LHCN-M2 (cell line): ENCODE measurements around the gene TAX1BP3. TPM values are rescaled to one million over a fixed set of nuclear protein-coding genes. Genes with fewer than 3 reads are reported as not detected.

Experiments
- DNase-seq: peaks from one replicate; pipeline ENCODE4 v3.0.0-alpha.2; 2012; ENCODE audit warnings: low read depth
- total RNA-seq: library from RNA; depleted of rRNA; stranded (reverse); fragments of >200 nt; gene quantifications from 2 replicates; pipeline ENCODE4 v1.2.3, GENCODE V29; 2014; rRNA removed

TAX1BP3 gene
- total RNA-seq, 1 experiment from 2014 or later: 259 TPM

DNA sequence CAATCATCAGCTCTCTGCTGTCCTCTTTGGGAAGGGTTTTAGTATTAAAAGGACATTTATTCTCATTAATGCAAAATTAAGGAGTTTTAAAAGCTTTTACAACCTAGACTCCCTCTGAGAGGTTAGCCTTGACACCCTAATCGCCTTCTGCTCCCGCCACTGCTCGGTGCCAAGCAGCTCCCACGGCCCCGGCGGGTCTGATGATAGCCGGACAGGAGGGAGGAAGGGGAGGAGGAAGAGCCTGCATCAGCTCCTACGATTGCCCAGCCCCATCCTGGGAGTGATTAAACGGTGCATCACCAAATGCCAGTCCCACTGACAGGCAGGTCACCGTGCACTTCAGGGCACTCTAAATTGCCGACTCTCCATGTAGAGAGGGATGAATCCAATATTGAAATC lies 40.6 kb downstream of the TAX1BP3 start:
- no peak for DNase-seq

DNA sequence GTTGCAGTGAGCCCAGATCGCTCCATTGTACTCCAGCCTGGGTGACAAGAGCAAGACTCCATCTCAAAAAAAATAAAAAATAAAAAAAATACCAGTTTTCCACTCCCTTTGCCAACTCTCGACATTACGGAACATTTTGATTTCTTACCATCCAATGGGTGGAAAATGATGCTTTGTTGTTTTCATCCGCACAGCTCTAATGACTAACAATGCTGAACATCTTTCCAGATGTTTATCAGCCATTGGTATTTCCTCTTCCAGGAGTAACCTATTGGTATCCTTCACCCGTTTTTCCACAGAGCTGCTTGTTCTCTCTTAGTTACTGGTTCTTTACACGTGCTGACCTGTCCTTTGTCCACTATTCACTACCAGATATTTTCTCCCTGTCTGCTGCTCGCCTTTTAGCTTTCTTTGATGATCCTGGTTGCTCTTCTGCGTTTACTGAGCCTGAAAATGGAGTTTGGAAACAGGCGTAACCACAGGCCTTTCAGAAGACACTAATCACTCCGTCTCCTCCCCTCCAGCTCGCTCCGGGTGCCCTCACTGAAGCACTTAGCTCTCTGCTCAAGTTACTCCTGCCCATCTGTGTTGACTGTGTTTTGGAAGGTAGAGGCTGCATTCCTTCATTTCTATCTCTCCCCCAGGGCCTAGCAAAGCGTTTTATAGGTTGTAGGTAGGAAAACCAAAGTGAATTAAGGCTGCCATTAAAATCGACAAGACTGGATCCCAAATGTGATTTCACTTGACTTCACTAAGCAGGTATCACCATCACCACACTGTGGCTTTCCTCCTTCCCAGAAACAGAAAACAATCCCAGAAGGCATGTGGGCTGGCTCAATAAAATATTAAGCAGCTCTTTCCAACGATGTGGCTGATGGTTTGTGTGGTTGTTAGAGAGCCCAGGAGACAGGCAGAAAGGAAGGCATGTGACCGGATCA lies 41.3 kb downstream of the TAX1BP3 start:
- DNase-seq: no peak

DNA sequence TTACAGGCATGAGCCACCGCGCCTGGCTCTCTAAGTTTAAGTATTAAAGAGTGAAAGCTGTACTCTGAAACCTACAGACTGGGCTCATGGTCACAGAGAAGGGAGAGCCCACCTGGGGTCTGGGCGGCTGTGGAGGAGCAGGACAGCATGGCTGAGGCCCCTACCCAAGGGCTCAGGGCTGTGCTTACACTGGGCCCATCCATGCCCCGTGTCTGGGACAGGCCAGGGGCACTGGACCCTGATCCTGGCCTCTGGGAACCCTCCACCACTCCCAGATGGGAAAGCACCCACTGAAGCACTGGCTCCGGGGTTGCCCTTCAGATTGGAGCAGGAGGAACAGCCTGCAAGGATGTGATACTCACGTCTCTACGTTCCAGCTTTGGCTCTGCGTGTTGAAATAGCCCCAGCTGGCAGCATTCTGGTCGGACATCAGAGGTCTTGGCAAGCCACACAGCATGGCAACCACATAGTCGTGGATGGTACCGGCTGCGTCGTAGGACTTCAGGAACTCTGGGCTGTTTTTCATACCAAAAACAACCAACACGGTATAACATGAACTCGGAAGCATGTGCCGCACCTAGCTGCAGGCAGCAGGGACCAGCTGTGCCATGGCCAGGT lies 45.3 kb downstream of the TAX1BP3 start:
- DNase-seq: no peak

DNA sequence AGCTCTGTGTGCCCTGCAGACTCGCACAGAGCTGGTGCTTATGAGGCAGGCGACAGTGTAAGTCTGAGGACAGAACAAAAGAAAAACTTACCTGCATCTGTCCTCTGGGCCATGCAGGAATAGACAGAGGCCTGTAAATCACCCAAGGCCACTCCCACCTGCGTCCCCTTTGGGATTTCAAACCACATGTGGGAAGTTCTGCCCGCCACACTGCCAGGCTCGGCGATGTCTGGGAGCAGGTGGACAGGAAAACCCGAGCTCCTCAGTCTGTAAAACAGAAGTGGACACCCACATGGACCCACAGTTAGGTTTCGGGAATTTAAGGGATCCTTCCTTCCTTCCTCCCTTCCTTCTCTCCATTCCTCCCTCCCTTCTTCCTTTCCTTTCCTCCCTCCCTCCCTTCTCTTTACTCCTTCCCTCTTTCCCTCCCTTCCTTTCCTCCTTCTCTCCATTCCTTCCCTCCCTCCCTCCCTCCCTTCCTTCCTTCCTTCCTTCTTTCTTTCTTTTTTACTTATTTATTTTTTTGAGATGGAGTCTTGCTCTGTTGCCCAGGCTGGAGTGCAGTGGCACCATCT lies 47.1 kb downstream of the TAX1BP3 start:
- peak; percentile 29 for DNase-seq

DNA sequence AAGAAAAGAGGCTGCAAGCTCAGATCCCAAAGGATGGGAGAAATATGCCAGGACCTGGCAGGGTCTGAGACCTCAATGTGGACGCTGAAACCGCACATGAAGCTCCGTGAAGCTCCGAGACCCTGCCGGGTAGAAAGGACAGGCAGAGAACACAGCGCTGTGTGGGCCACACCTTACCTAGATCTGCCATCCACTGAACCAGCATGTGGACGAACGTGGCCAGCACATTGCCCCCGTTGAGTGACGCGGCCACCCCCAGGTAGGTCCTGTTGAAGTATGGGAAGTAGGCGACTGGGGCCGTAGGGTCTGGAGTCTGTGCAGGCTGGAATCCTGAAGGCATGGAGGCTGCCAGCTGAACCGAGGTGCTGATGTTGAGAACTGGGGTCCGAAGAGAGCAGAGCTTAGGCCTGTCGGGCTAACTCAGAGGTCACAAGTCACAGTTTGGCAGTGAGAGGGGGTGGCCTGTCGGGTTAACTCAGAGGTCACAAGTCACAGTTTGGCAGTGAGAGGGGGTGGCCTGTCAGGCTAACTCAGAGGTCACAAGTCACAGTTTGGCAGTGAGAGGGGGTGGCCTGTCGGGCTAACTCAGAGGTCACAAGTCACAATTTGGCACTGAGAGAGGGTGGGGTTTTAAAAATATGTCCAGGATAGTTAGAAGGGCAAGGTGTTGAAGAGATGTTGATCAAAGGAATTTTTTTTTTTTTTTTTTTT lies 53.1 kb downstream of the TAX1BP3 start:
- no peak for DNase-seq

DNA sequence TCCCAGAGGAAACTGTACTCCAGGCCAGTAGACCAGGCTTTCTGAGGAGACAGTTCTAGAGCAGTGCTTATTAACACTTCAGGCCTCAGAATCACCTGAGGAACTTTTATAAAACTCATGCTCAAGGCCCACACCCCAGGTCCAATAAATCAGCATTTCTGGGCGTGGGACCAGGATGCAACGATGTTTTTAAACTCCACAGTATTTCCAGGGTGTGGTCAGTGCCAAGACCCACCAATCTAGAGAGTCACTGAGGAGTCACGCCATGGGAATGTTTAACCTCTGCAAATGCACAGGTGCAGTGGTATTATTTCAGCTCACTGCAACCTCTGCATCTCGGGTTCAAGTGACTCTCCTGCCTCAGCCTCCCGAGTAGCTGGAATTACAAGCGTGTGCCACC lies 55.3 kb downstream of the TAX1BP3 start:
- DNase-seq: no peak

Other genes starting within 250 kb of the TAX1BP3 start
- not detected in 2 replicates for gene OR1E2, start 234.7 kb downstream of the TAX1BP3 start, total RNA-seq
- not detected in 2 replicates for gene SPATA22, start 196.8 kb downstream of the TAX1BP3 start, total RNA-seq
- 0.23 and 0.45 TPM in 2 replicates for gene ASPA, start 192.6 kb downstream of the TAX1BP3 start, total RNA-seq
- gene TRPV3, start 110.8 kb downstream of the TAX1BP3 start, total RNA-seq: 0.71 and 1.3 TPM in 2 replicates
- gene TRPV1, start 59.2 kb downstream of the TAX1BP3 start, total RNA-seq: 0.51 and 0.86 TPM in 2 replicates
- 17.4 and 17.8 TPM in 2 replicates for gene SHPK, start 32.3 kb downstream of the TAX1BP3 start, total RNA-seq
- gene CTNS, start 31.8 kb downstream of the TAX1BP3 start, total RNA-seq: 20.3 and 29.1 TPM in 2 replicates
- gene EMC6, start 234 bp upstream of the TAX1BP3 start, total RNA-seq: 13.0 and 42.7 TPM in 2 replicates
- 21.5 and 28.6 TPM in 2 replicates for gene P2RX5, start 27.6 kb upstream of the TAX1BP3 start, total RNA-seq
- gene HASPIN, start 55.3 kb upstream of the TAX1BP3 start, total RNA-seq: 14.7 and 17.0 TPM in 2 replicates
- gene ITGAE, start 132.6 kb upstream of the TAX1BP3 start, total RNA-seq: 36.8 and 38.6 TPM in 2 replicates
- 19.9 and 21.9 TPM in 2 replicates for gene NCBP3, start 177.7 kb upstream of the TAX1BP3 start, total RNA-seq
- gene CAMKK1, start 224.5 kb upstream of the TAX1BP3 start, total RNA-seq: 3.6 and 3.7 TPM in 2 replicates
- gene P2RX1, start 247.9 kb upstream of the TAX1BP3 start, total RNA-seq: 0.17 TPM in 1 of 2 replicates, not detected in the other